HG03097 (cell line): Measurements from ENCODE around the gene ACACB.

Experiments
- ATAC-seq: cut with Tn5 transposase; IDR thresholded peaks from one replicate; pipeline ENCODE4 v1.9.1; 2021; ENCODE audit not compliant: unreplicated experiment, low FRiP score

Gene ACACB

GRCh38 chr12:109247831-109248654, 131.7 kb downstream of the ACACB start:
- ATAC-seq = no peak

- ATAC-seq = no peak
These were observed 134.1 kb downstream of the ACACB start for GRCh38 chr12:109250523-109250922.

- ATAC-seq = no peak
These were observed 136.4 kb downstream of the ACACB start for GRCh38 chr12:109252799-109253198.

GRCh38 chr12:109253913-109254544, 137.6 kb downstream of the ACACB start:
- no peak for ATAC-seq

GRCh38 chr12:109255377-109255776, 139.0 kb downstream of the ACACB start:
- ATAC-seq = no peak

DNA sequence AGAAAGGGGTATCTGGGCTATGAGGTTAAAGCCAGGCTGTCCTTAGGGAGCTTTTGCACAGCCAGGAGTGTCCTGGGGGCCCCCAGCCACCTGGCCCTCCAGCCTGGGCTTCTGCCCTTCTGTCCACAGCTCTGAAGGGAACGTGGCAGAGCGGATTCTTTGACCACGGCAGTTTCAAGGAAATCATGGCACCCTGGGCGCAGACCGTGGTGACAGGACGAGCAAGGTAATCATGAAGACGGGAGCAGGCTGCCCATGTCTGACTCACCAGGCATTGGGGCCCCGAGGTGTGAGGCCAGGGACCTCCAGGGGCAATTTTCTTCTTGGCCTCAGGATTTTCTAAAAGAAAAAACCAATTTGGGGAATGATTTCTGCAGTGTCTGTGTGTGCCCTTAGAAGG, 139.6 kb downstream of the ACACB start:
- ATAC-seq = no peak

DNA sequence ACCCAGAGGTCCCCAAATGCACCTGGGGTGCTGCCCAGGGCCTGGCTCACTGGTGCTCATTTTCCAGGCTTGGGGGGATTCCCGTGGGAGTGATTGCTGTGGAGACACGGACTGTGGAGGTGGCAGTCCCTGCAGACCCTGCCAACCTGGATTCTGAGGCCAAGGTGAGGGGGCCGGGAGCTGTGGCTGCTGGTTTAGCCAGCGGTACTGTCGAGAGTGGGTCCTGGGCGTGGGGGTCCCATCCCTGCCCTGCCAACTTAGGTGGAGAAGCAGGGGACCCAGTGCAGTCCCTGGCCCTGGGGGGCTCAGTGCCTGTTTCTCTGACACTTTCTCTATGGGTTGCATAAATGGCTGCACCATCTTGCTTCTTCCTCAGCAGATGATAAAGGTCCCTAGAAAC, 141.8 kb downstream of the ACACB start:
- no peak for ATAC-seq

GRCh38 chr12:109258607-109259544, 142.5 kb downstream of the ACACB start:
- no peak for ATAC-seq

DNA sequence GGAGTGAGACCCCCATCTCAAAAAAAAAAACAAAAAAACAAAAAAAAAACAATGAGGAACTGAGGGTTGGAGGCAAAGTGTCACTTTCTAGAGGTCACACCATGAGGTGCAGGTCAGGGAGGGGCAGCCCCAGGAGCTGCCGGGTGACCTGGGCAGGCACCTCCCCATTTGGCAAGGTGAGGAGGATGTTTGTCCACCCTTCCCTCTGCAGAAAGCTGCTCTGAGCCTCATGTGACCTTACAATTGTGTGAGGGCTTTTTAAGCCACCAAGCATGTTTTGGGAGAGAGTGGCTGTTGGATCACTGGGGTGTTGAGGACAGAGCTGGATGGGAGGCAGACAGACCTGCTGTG, 143.1 kb downstream of the ACACB start:
- ATAC-seq = no peak

GRCh38 chr12:109261087-109261486, 144.7 kb downstream of the ACACB start:
- ATAC-seq = no peak

- no peak for ATAC-seq
These were observed 145.6 kb downstream of the ACACB start for GRCh38 chr12:109261939-109262338.

DNA sequence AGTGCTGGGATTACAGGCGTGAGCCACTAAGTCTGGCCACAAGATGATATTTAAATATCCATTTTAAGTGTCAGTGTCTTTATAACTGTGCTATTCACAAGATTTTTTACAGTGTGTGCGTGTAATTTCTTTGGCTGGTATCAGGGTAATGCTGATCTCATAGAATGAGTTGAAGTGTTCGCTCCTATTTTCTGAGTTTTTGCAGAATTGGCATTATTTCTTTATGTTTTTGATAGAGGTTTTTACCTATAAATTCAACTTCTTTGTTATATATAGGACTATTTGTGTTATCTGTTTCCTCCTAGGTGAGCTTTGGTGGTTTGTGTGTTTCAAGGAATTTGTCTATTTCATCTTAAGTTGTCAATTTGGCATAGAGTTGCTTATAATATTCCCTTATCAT, 147.1 kb downstream of the ACACB start:
- ATAC-seq = no peak

GRCh38 chr12:109264095-109264942, 147.9 kb downstream of the ACACB start:
- ATAC-seq = no peak

DNA sequence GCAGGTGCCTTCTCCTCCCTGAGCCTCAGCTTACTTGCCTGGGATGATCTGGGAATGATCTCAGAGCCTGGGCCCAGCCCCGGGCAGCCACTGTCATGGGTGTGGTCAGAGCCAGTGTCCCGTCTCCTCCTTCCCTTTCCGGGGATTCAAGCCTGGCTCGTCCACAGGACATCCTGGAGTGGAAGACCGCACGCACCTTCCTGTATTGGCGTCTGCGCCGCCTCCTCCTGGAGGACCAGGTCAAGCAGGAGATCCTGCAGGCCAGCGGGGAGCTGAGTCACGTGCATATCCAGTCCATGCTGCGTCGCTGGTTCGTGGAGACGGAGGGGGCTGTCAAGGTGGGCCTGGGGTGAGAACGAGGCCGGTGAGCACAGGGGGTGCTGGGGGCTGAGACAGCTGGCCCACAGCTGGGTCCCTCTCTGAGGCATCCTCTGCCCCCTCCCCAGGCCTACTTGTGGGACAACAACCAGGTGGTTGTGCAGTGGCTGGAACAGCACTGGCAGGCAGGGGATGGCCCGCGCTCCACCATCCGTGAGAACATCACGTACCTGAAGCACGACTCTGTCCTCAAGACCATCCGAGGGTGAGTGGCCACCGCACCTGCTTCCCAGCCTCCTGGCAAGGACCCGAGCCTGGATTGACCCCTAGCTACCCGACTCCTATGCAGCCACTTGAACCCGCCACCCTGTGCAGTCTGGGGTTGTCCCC, 148.7 kb downstream of the ACACB start:
- no peak for ATAC-seq

- ATAC-seq = no peak
These were observed 149.9 kb downstream of the ACACB start for GRCh38 chr12:109266106-109266879.

GRCh38 chr12:109267361-109267760, 151.0 kb downstream of the ACACB start:
- no peak for ATAC-seq

DNA sequence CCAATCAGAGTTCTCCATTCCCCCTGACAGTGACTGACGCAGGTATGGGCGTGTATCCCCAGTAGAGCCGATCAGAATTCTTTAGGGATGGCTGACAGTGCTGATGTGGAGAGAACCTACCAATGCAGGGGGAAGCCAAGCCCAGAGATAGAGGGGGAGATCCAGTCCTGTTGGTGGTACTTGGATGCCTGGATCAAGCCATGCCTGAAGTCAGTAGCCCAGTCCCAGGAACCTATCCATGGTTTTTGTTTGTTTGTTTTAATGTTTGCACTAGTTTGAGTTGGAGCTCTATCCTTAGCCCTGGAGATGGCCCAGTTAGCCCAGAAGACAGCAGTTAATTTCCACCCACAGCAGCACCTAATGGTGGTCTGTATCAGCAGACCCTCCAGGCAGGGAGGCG, 152.5 kb downstream of the ACACB start:
- no peak for ATAC-seq

GRCh38 chr12:109269428-109269827, 153.0 kb downstream of the ACACB start:
- ATAC-seq = no peak

DNA sequence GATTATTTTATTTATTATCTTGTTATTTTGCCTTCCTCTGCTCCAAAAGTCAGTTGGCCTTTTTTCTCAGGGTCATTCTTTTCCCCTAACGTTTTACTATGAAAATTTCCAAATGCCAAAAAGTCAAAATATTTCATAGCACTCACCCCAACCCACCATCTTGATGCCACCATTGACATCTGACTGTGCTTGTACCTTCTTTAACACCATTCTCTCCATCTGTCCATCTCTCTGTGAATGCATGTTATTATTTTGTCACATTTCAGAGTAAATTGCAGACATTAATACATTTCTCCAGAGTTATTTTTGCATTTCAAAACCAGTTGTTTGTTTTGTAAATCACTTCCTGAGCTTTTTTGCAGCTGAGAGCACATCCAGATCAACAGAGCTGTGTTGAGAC, 154.1 kb downstream of the ACACB start:
- no peak for ATAC-seq
